DMS 273 (cell line): Measurements from ENCODE around the gene RUNX1.
A peak's percentile ranks its signal among the peaks of the same experiment; 100 is the strongest.

ENCODE experiments used
- DNase-seq: peaks from one replicate; lab custom pipeline; 2025; ENCODE audit not compliant: unreplicated experiment; lab: John Stamatoyannopoulos, UW

Gene RUNX1

DNA sequence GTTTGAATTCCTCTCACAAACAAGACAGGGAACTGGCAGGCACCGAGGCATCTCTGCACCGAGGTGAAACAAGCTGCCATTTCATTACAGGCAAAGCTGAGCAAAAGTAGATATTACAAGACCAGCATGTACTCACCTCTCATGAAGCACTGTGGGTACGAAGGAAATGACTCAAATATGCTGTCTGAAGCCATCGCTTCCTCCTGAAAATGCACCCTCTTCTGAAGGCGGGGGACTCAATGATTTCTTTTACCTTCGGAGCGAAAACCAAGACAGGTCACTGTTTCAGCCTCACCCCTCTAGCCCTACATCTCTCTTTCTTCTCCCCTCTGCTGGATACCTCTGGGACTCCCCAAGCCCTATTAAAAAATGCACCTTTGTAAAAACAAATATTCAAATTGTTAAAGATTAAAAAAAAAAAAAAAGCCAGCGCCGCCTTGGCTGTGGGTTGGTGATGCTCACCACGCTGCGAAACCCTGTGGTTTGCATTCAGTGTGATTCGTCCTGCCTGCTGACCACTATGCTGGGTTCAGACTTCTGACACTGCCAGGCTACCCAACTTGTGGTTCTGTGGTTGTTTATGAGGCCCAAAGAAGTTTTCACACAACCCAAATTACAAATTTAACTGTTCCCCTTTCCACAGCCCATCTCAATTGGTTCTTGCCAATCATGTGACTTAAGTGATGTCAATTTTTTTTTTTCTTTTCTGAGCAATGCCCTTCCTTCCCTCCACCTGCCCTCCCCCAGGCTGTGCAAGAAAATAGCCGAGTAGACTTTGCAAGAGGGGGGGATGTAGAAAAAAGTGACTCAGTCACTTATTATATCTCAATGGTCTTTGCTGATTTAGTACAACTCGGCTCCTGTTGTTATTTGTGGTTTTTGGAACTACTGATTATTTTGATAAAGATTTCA is at the start of gene RUNX1:
Gene RUNX1 (minus strand): TSS at position 597 of the 912 bp plus-strand sequence.
- DNase-seq = no peak

DNA sequence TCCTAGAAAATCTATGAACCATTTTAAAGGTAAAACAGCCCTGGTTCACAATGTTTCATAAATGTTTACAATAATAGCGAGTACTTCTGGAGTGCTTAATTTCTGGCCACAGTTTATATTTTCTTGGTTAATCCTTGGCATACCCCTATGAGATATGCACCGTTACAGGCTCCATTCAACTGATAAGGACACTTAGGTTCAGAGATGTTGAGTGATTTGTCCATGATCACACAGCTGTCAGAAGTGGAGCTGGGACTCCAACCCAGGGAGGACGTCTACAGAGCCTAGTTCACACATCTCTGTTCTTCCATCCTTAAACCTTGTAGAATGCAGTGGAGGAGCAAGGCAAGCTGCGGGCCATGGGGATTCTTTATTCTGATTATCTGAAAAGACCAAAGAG is 48.4 kb upstream of the RUNX1 start:
- DNase-seq = no peak

DNA sequence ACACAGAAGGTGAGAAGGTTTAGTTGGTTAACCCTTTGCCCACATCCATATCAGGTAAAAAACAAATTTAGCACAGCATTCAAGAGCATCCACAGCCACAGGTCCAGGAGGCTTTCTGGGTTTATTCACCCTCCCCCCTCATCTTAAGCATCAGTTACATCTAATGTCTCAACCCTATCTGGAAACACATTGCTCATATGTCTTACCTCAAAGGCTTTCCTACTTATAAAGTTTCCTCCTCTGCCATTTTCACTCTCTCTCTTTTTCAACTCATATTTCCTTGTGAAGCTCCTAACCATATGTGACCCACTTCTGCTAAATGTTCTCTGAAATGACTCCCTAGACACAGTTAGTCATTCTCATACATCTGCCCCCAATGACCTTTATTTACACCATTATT is 47.9 kb upstream of the RUNX1 start:
- no peak for DNase-seq

DNA sequence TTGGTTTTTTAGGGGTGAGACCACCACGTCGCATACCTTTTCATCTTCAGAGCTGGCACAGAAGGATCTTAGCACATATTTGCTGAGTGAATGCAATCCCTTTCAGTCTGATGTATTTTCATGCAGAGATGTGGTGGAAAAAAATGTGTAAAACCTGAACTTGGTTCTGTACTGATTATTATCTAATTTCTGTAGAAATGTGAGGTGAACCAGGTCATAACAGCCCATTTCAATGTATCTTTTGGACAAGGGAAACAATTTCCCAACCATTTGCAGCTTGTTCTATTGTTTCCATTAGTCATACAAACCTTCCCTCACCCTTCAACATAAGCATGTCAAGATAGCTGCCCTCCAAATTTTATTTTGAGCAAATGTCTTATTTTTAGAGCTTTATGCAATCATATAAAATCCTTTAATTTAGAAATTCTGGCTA is 46.8 kb upstream of the RUNX1 start:
- no peak for DNase-seq

- DNase-seq = no peak
These were observed 44.4 kb upstream of the RUNX1 start for GRCh38 chr21:35093514-35093913.

GRCh38 chr21:35091496-35091895 is 42.4 kb upstream of the RUNX1 start:
- no peak for DNase-seq

DNA sequence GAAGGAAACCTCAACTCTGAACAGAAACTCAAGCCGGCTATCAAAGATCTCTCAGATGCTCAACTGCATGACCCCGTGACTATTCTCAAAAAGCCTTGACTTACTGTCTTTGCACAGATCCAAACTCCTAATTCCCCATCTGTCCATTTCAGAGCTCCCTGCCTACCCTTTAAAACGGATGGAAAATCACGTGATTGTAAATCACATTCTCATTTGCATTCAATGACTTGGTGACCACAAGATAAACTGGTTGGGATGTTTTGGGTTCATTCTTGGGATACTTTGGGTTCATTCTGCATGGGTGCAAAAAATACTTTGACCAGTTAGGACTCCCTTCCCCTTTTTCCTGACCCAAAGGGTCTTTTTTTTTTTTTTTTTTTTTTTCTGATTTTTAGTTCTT is 41.3 kb upstream of the RUNX1 start:
- peak; percentile 12 for DNase-seq

DNA sequence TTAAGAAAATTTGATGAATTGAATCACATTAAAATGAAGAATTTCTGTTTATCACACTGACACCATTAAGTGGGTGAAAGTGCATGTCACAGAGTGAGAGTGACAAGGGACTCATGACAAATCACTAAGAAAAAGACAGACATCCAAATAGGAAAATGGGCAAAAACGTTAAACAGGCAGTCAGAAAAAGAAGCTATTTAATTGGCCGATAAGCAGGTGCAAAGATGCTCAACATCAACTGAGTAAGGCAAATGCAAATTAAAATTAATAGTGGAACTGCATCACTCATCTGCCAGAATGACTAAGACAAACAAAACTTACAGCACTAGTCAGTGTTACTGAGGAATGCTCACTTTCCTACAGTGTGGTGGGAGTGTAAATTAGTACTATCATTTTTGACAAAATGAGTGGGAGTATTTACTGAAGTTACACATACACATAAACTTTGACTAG is 39.2 kb upstream of the RUNX1 start:
- DNase-seq = no peak

DNA sequence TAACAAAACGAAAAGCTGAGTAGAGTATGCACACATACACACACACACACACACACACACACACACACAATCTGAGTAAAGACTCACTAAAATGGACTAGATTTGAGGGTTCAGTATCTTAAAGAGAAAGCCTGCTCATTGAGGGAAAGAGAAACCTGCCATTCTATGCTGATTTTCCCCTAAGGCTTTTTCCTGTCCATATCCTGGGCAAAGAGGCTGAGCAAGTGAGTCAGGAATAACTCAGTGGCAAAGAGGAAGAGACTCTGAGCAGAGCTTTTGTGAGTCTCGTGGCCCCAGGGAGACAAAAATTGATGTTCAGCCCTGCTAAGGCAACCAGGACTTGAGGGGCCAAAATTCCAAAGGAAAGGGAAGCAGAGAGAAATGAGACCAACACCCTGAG is 37.3 kb upstream of the RUNX1 start:
- DNase-seq = no peak

DNA sequence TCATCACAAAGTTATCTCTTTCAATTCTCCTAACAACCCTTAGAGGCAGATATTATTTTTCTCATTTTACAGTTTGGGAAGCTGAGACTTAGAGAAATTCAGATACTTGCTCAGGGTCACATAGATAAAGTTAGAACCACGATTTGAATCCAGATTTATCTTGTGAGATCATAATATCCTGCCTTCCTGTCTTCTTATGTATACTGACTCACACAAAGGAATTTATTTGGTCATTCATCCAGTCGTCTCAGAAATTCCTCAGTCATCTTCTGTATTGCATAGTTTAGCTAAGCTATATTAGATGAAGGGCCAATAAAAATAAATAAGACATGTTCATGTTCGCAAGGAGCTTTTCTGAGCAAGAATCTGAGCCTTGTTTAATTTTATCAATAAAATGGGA is 35.8 kb upstream of the RUNX1 start:
- DNase-seq = no peak

- DNase-seq = no peak
These were observed 34.1 kb upstream of the RUNX1 start for GRCh38 chr21:35083246-35083645.

GRCh38 chr21:35081861-35082260 is 32.8 kb upstream of the RUNX1 start:
- DNase-seq = no peak

GRCh38 chr21:35079181-35079580 is 30.1 kb upstream of the RUNX1 start:
- no peak for DNase-seq

- DNase-seq = no peak
These were observed 28.9 kb upstream of the RUNX1 start for GRCh38 chr21:35077975-35078374.

DNA sequence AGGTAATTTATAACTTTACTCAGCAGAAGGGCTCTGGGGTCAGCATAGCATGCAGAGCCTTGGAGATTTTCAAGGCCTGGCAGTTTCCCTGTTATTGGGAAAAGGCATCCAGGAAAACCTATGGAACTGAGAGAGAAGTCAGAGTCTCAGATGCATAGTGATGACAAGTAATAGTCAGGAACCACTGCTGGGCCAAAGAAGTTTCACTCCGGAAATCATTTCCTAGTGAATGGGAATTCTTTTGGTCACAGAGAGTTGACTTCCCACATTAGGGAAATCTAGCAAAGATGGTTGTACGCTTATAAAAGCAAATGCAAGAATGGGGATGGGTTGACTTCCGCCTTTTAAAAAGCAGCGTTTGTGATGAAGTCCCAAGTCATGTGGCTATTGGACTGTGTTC is 28.4 kb upstream of the RUNX1 start:
- DNase-seq = no peak

- DNase-seq = peak; percentile 7
These were observed 26.4 kb upstream of the RUNX1 start for GRCh38 chr21:35075546-35075945.

GRCh38 chr21:35072960-35073359 is 23.9 kb upstream of the RUNX1 start:
- no peak for DNase-seq

- no peak for DNase-seq
These were observed 23.5 kb upstream of the RUNX1 start for GRCh38 chr21:35072557-35072956.

DNA sequence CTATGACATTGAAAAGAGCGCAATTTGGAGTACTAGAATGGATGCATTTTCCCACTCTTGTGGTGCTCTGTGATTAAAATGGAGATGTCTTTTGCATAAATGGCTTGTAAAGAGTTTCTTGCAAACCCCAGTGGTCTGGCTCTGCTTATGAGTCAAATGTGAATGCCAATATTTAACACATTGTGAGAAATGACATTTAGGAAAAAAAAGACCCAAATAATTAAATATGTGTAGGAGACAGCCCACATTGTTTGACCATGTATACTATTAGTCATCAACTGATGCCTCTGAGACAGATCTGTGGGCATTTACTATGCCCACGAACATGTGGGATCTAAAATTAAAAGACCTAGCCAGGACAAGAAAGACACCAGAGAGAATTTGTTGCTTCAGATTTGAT is 22.2 kb upstream of the RUNX1 start:
- DNase-seq = no peak

GRCh38 chr21:35070436-35070835 is 21.3 kb upstream of the RUNX1 start:
- no peak for DNase-seq

DNA sequence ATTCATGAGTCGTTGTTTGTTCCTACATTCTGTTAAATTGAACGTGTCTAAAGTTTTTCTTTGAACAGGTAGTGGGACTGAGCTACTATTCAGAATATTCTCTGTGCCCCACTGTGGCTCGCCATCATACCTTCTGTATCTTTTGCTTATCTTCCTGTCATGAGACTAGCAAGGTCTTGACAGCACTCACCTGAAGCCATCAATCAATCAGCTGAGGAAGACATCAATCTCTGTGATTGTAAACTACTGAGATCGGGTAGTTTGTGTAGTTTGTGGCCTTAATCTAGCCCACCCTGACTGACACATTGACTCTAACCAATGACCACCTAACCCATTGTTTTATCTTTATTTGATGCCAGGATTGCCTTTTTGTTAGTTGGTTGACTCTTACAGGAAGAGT is 17.7 kb upstream of the RUNX1 start:
- DNase-seq = no peak

DNA sequence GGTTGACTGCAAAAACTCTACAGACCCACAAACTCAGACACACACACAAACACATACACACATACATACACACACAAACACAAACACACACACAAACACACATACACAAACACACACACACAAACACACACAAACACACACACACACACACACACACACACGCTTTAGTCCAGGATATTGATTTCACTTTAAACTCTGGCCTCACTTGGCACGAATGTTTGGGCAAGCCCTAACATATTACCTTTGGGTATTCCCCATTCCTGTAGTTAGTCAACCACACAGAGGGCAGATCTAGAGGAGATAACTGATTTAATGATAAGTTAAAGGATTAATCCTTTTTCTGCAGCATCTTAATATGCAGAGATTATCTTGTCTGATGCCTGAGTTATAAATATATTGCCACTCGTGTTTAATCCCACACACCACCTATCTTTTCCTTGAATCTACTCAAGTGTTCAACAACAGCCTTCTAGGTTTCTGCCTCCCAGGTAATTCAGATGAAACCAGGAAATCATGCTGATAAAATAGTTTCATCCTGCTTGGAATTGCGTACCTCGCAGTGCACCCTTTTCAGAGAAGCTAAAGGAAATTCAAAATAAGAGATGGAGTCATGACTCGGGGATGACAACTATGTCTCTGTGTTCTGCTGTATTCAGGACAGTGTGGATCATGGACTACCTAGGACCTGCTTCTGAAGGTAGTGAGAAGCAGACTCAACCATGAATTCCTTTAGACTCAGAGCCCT is 14.5 kb upstream of the RUNX1 start:
- DNase-seq = no peak
